Limb (tissue), 2 donors: ENCODE measurements around the gene GABRB1.
A peak's percentile ranks its signal among the peaks of the same experiment; 100 is the strongest.

Experiments
- DNase-seq, 2 donors: peaks; one replicate each; pipeline ENCODE4 v3.0.0-alpha.2; 2016; ENCODE audit errors: extremely low spot score in 2 of 2

GABRB1 gene

GRCh38 chr4:47031011-47031678 is at the start of gene GABRB1:
Gene GABRB1 (plus strand): TSS chr4:47031567.
- peak; percentile 63 to 78 for DNase-seq

GRCh38 chr4:46984781-46985180 is 46.6 kb upstream of the GABRB1 start:
- DNase-seq = no peak

DNA sequence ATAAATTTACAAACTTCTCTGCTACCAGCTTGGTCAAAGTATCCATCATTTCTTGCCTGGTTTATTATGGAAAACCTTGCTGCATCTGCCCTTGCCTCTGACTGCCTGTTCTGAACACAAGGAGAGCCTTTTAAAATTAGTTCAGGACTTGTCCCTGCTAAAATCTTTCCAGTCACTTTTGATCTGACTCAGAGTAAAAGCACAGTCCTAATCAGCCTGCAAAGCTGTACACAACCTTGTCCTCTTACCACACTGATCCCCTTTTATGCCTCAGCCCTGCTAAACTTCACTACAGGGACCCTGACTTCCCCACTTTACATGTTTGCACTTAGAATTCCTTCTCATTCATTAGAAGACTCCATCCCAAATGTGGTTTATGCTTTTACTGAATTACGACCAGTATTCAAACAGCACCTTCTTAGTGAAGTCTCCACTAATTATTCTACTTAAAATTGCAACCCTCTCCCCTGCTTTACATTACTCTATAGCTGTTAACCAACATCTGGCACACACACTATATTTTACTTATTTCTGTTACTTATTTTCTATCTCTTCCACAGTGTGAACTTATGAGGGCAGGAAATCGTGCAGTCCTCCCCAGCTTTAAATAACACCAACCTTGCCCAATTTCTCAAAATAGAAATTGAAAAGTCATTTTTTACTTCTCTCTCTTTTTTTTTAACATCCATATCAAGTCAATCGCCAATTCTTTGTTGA is 44.3 kb upstream of the GABRB1 start:
- no peak for DNase-seq

DNA sequence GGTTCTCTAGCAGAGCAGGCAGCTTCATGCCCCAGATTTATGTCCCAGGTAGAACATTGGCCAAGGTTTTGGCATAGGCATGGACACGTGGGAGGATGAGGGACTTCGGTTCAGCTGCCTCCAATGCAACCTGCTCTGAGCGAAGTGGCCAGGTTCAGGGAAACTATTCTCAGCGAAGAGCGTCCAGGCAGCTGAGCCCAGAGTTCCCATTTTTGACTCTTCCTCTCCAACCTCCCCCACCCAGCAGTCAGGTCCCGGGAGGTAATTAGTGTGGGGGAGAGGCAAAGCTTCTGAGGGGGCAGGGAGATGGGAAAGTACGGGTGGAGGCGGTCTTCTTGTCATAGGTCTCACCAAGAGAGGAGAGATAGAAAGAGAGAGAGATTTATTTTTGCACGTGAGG is 39.0 kb upstream of the GABRB1 start:
- DNase-seq = no peak

- DNase-seq = peak; percentile 5 to 56
Measured at GRCh38 chr4:46993075-46994006, 38.0 kb upstream of the GABRB1 start, which contains the start of gene GABRA4. Gene GABRA4 (minus strand): TSS chr4:46993581. CDS start chr4:46993424, 157 bp downstream.

- no peak for DNase-seq
Measured at GRCh38 chr4:46994007-46994405, 37.4 kb upstream of the GABRB1 start.

GRCh38 chr4:46999566-46999965 is 31.8 kb upstream of the GABRB1 start:
- peak in 1 of 2 donors; percentile 2 for DNase-seq

DNA sequence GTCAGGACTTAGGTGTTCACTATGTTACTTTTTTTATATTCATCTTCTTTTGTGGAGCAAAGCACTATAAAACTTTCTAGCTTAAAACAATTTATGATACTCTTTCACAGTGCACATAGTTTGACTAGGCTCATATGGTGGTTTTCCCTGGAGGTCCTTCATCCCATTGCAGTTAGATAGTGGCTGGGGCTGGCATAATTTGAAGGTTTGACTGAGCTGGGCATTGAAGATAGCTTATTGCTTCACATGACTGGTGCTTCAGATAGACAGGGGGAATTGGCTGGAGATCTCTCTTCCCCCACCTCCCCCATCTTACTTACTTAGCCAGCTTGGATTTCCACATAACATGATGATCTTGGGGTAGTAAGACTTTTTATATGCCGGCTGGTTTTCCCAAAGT is 31.0 kb upstream of the GABRB1 start:
- no peak for DNase-seq

GRCh38 chr4:47002580-47002979 is 28.8 kb upstream of the GABRB1 start:
- DNase-seq = no peak

DNA sequence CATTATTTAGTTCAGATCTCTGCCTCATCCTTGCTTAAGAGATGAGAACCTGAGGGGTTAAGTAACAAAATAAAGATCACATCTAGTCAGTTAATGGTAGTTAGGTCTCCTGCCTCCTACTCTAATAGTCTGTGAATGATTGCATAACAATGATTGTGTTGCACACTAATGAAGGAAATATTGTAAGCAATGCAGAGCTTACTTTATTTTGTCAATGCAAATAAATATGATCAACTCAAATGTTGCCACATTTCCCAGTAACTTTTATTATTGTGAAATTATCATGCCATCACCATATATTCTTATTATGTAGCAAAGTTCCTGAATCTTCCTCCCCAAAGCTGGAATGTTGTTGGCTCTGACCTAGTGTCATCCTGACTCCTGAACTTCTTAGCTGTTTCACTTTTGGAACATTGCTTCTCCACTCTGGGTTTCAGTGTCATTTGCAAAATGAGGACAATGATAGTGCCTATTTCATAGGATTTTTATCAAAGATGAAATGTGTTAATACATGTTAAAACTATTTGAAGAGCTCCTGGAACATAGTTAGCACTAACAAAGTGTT is 20.9 kb upstream of the GABRB1 start:
- DNase-seq = no peak

DNA sequence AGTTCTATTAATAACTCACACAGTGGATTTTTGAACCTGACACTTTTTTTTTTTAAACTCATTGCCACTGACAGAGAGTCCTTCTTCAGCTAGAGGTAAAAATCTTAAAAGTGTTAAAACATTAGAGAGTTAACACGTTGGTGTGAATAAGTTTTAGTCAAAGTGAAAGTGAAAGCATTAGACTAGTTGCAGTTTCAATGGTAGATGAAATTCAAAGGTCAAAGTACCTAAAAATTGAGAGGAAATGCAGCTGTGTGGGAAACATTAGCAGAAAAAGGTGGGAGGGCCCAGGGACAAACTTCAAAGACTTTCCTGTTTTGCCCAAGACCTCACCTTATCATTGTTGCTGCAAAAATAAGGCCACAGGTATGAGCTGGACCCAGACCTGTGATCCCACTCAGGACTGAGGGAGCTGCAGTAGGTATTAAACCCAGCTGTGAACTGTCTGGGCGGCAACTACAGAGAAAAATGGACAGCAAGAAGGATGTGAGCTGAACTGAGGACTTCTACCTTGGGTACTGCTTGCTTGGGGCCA is 20.4 kb upstream of the GABRB1 start:
- no peak for DNase-seq

DNA sequence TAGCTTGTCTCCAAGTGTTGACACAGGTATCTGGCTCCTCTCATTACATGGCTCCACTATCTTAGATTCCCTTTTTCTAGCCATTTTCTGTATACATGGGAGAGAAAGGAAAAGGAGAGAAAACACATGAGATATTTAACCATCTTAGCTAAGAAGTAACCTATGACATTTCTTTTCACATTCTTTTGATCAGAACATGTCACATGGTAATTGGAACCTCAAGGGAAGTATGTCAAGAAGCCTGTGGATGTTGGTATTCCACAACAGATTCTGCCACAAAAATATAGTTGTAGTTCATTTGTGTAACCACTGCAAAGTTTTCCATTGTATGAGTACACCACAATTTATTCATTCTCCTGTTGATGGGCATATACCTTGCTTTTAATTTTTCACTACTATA is 18.7 kb upstream of the GABRB1 start:
- no peak for DNase-seq

- no peak for DNase-seq
Measured at GRCh38 chr4:47013373-47013772, 18.0 kb upstream of the GABRB1 start.

GRCh38 chr4:47017081-47017480 is 14.3 kb upstream of the GABRB1 start:
- no peak for DNase-seq

- no peak for DNase-seq
Measured at GRCh38 chr4:47017494-47017893, 13.9 kb upstream of the GABRB1 start.

GRCh38 chr4:47031751-47032404 is 511 bp downstream of the GABRB1 start:
- DNase-seq = peak in 1 of 2 donors; percentile 26

- peak; percentile 83 to 87 for DNase-seq
Measured at GRCh38 chr4:47032405-47033106, 1.2 kb downstream of the GABRB1 start.

DNA sequence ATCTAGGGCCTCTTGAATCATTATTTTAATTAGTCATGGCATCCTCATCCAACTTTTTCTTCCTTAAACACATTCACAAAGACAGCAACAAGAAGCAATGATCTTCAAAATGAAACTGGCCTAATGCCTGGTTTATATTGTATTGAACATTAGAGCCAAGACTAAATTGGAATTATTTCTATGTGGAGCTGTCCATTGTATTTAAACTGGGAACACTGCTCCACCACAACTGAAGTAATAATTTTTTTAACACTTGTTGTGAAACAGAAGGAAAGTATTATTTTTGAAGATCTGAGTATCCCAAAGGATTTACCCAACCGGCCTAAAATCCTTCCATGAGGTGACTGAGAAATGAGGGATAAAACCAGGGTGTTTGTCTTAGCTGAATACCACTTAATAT is 6.9 kb downstream of the GABRB1 start:
- no peak for DNase-seq

DNA sequence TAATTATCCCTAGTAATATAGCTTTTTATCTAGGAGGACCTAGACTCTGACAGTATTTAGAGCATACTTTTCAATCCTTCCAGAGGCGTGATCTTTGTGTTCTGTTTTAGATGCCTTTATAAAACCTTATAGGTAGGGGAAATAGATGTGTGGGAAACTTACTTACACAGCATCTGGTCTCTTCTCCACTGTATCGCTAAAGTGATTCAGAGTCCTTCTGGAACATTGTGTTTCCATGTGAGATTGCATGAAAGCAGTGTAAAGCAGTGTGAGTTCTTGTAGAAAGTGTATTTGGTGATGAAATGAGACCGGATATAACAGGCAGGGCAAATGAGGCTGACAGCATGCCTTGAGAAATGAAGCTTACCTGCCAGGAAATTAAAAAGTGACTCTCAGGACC is 9.5 kb downstream of the GABRB1 start:
- no peak for DNase-seq

GRCh38 chr4:47043821-47044220 is 12.5 kb downstream of the GABRB1 start:
- no peak for DNase-seq
